Mesenchymal stem cell (in vitro differentiated cells and primary cell): Measurements from ENCODE around the gene ATP9B.

Source experiments
- DNase-seq: peaks from one replicate; pipeline ENCODE4 v3.0.0-alpha.2; 2013
- H2AFZ ChIP-seq: one replicate; pipeline ENCODE4 v1.6.1; 2013; ENCODE audit warnings: low read depth, mild to moderate bottlenecking, control low read depth, inconsistent platforms, low read length, moderate library complexity
- H2AK5ac ChIP-seq: 2 replicates; pipeline ENCODE4 v1.6.1; 2013; ENCODE audit warnings: low read length, moderate library complexity, mild to moderate bottlenecking, inconsistent platforms; ENCODE audit not compliant: severe bottlenecking
- H2BK120ac ChIP-seq: one replicate; pipeline ENCODE4 v1.6.1; 2013; ENCODE audit warnings: low read depth, mild to moderate bottlenecking, inconsistent platforms, low read length, moderate library complexity
- H2BK12ac ChIP-seq, 2 experiments: one replicate each; pipeline ENCODE4 v1.6.1; 2013; ENCODE audit warnings: inconsistent platforms in 2 of 2, low read length in 2 of 2, mild to moderate bottlenecking in 2 of 2, moderate library complexity in 2 of 2, control low read depth in 1 of 2
- H2BK15ac ChIP-seq: one replicate; pipeline ENCODE4 v1.6.1; 2013; ENCODE audit warnings: mild to moderate bottlenecking, low read depth, inconsistent platforms; ENCODE audit not compliant: poor library complexity, severe bottlenecking
- H2BK5ac ChIP-seq: 2 replicates; pipeline ENCODE4 v1.6.1; 2013; ENCODE audit warnings: low read depth, mild to moderate bottlenecking, low read length, control low read depth, inconsistent platforms; ENCODE audit not compliant: poor library complexity, severe bottlenecking
- H3K14ac ChIP-seq, 2 experiments: one replicate each; pipeline ENCODE4 v1.6.1; 2013; ENCODE audit warnings: inconsistent platforms in 2 of 2, low read length in 2 of 2, control low read depth in 1 of 2, mild to moderate bottlenecking in 1 of 2, moderate library complexity in 1 of 2
- H3K18ac ChIP-seq, 2 experiments: one replicate each; pipeline ENCODE4 v1.6.1; 2013; ENCODE audit warnings: inconsistent platforms in 2 of 2, low read length in 2 of 2, control low read depth in 1 of 2, low read depth in 1 of 2, mild to moderate bottlenecking in 1 of 2
- H3K23ac ChIP-seq, 2 experiments: one replicate each; pipeline ENCODE4 v1.6.1; 2013; ENCODE audit warnings: inconsistent platforms in 2 of 2, low read length in 2 of 2, mild to moderate bottlenecking in 2 of 2, moderate library complexity in 2 of 2, control low read depth in 1 of 2
- H3K27ac ChIP-seq: 2 replicates; pipeline ENCODE4 v1.5.1; 2013; ENCODE audit warnings: mild to moderate bottlenecking, moderate library complexity, low read length, control low read depth, inconsistent platforms; ENCODE audit not compliant: poor library complexity, severe bottlenecking
- H3K27me3 ChIP-seq, 2 experiments: 2 replicates each; pipeline versions ENCODE4 v1.6.1 to v1.7.0; 2013; ENCODE audit warnings: low read length in 2 of 2, mild to moderate bottlenecking in 2 of 2, moderate library complexity in 2 of 2, control low read depth in 1 of 2, inconsistent platforms in 1 of 2; ENCODE audit not compliant: control insufficient read depth in 1 of 2, insufficient read depth in 1 of 2
- H3K36me3 ChIP-seq, 2 experiments: 2 replicates each; pipeline versions ENCODE4 v1.6.1 to v1.7.0; 2013; ENCODE audit warnings: low read length in 2 of 2, control low read depth in 1 of 2, inconsistent platforms in 1 of 2, low read depth in 1 of 2, mild to moderate bottlenecking in 1 of 2; ENCODE audit not compliant: insufficient read depth in 2 of 2, control insufficient read depth in 1 of 2
- H3K4ac ChIP-seq, 2 experiments: one replicate each; pipeline ENCODE4 v1.6.1; 2013; ENCODE audit warnings: inconsistent platforms in 2 of 2, low read length in 2 of 2, mild to moderate bottlenecking in 2 of 2, moderate library complexity in 2 of 2, control low read depth in 1 of 2, low read depth in 1 of 2
- H3K4me1 ChIP-seq: 2 replicates; pipeline ENCODE4 v1.6.1; 2013; ENCODE audit warnings: low read depth, low read length, control low read depth; ENCODE audit not compliant: control insufficient read depth, insufficient read depth
- H3K4me2 ChIP-seq: 2 replicates; pipeline ENCODE4 v1.6.1; 2013; ENCODE audit warnings: low read length, mild to moderate bottlenecking, inconsistent platforms; ENCODE audit not compliant: poor library complexity, severe bottlenecking
- H3K4me3 ChIP-seq, 2 experiments: 2 replicates each; pipeline versions ENCODE4 v1.5.1 to v1.7.0; 2013; ENCODE audit warnings: low read length in 2 of 2, mild to moderate bottlenecking in 2 of 2, control low read depth in 1 of 2, low read depth in 1 of 2; ENCODE audit not compliant: insufficient read depth in 1 of 2
- H3K79me1 ChIP-seq: replicated peaks from 2 replicates; pipeline ENCODE4 v1.6.1; 2013; ENCODE audit warnings: mild to moderate bottlenecking, control low read depth, low read length, inconsistent platforms; ENCODE audit not compliant: poor library complexity, severe bottlenecking
- H3K9ac ChIP-seq: 2 replicates; pipeline ENCODE4 v1.7.0; 2013; ENCODE audit warnings: mild to moderate bottlenecking, low read length, moderate library complexity
- H3K9me3 ChIP-seq: 2 replicates; pipeline ENCODE4 v1.7.0; 2013; ENCODE audit warnings: mild to moderate bottlenecking, low read length; ENCODE audit not compliant: control insufficient read depth
- H4K8ac ChIP-seq: one replicate; pipeline ENCODE4 v1.6.1; 2013; ENCODE audit warnings: inconsistent platforms, mild to moderate bottlenecking, low read length, moderate library complexity
- H4K91ac ChIP-seq: one replicate; pipeline ENCODE4 v1.6.1; 2013; ENCODE audit warnings: mild to moderate bottlenecking, low read length, inconsistent platforms
- WGBS: methylation state at CpG from one replicate; pipeline ENCODE4 v1.1.7; 2013; ENCODE audit warnings: mixed read lengths; 5-methylcytosine and 5-hydroxymethylcytosine counted together

ATP9B gene

GRCh38 chr18:79118797-79119196 lies 49.6 kb downstream of the ATP9B start:
- 100% methylated on average over 3 of the region's 5 CpGs for WGBS
- Histone ChIP-seq H3K27ac (no peak overlapping the region), H2AK5ac (no peak overlapping the region), H2BK12ac (no peak overlapping the region), H2BK5ac (no peak overlapping the region), H3K4me1 (no peaks in the 10 kb centered on the region), H3K9ac (no peak overlapping the region), H4K91ac (no peak overlapping the region), H3K4ac (no peak overlapping the region), H3K23ac (no peak overlapping the region), H3K36me3 (peaks cover 6 to 11% of the 10 kb centered on the region in 2 experiments), H3K4me3 (no peak overlapping the region), H3K27me3 (no peaks in the 10 kb centered on the region), H3K9me3 (no peaks in the 10 kb centered on the region), H4K8ac (no peak overlapping the region), H3K14ac (no peak overlapping the region), H2BK120ac (no peak overlapping the region), H3K4me2 (no peak overlapping the region), H2AFZ (no peak overlapping the region), H2BK15ac (no peak overlapping the region), H3K79me1 (no peaks in the 10 kb centered on the region), H3K18ac (no peak overlapping the region)
- no peak for DNase-seq

- Histone ChIP-seq H4K8ac (no peak overlapping the region), H2BK5ac (no peak overlapping the region), H2BK12ac (no peak overlapping the region), H4K91ac (no peak overlapping the region), H3K9ac (no peak overlapping the region), H3K36me3 (peaks cover 0 to 13% of the 10 kb centered on the region in 2 experiments), H3K9me3 (no peaks in the 10 kb centered on the region), H3K4ac (no peak overlapping the region), H3K14ac (no peak overlapping the region), H3K4me2 (no peak overlapping the region), H3K18ac (no peak overlapping the region), H3K27me3 (no peaks in the 10 kb centered on the region), H2BK15ac (no peak overlapping the region), H3K27ac (no peak overlapping the region), H3K4me3 (no peak overlapping the region), H2BK120ac (no peak overlapping the region), H3K79me1 (no peaks in the 10 kb centered on the region), H2AFZ (no peak overlapping the region), H2AK5ac (no peak overlapping the region), H3K4me1 (no peaks in the 10 kb centered on the region), H3K23ac (no peak overlapping the region)
- WGBS: no CpG with 5 or more reads among the region's 2 CpGs
- DNase-seq: no peak
These were observed 52.7 kb downstream of the ATP9B start for GRCh38 chr18:79121746-79122474.

- Histone ChIP-seq H3K9me3 (no peaks in the 10 kb centered on the region), H2BK15ac (no peak overlapping the region), H3K9ac (no peak overlapping the region), H2BK12ac (no peak overlapping the region), H2AFZ (no peak overlapping the region), H3K79me1 (no peaks in the 10 kb centered on the region), H3K4me3 (no peak overlapping the region), H3K4ac (no peak overlapping the region), H3K18ac (no peak overlapping the region), H4K8ac (no peak overlapping the region), H2BK120ac (no peak overlapping the region), H3K23ac (no peak overlapping the region), H2AK5ac (no peak overlapping the region), H3K4me1 (no peaks in the 10 kb centered on the region), H3K27me3 (no peaks in the 10 kb centered on the region), H3K27ac (no peak overlapping the region), H4K91ac (no peak overlapping the region), H2BK5ac (no peak overlapping the region), H3K36me3 (peaks cover 0 to 22% of the 10 kb centered on the region in 2 experiments), H3K14ac (no peak overlapping the region), H3K4me2 (no peak overlapping the region)
- no peak for DNase-seq
- 60% methylated on average over 1 of the region's 2 CpGs for WGBS
These were observed 54.8 kb downstream of the ATP9B start for GRCh38 chr18:79123948-79124347.

GRCh38 chr18:79129120-79129519 lies 59.9 kb downstream of the ATP9B start:
- DNase-seq: no peak
- Histone ChIP-seq H2BK12ac (no peak overlapping the region), H3K23ac (no peak overlapping the region), H3K36me3 (peaks cover 8 to 27% of the 10 kb centered on the region in 2 experiments), H3K4ac (no peak overlapping the region), H2BK120ac (no peak overlapping the region), H3K27ac (no peak overlapping the region), H3K18ac (no peak overlapping the region), H3K4me2 (no peak overlapping the region), H3K4me1 (no peaks in the 10 kb centered on the region), H4K8ac (no peak overlapping the region), H4K91ac (no peak overlapping the region), H2AK5ac (no peak overlapping the region), H3K79me1 (peaks cover 7% of the 10 kb centered on the region), H3K9ac (no peak overlapping the region), H2BK15ac (no peak overlapping the region), H2BK5ac (no peak overlapping the region), H3K4me3 (no peak overlapping the region), H3K27me3 (no peaks in the 10 kb centered on the region), H3K9me3 (no peaks in the 10 kb centered on the region), H2AFZ (no peak overlapping the region), H3K14ac (no peak overlapping the region)
- 93% methylated on average over 3 of the region's 3 CpGs for WGBS
